ENCODE data around the gene FADS6. TPM values are rescaled to one million over a fixed set of nuclear protein-coding genes. Genes with fewer than 3 reads are reported as not detected.

Gene FADS6
- total and polyA plus RNA-seq, 10 of the 15 experiments (the other 5 are each of a cell fraction or from before 2014, with no cell fraction given), result not detected

- TF ChIP-seq HSF1 (IDR thresholded peaks at IDR 0.05; ENCODE audit: low read depth, low read length) (no peak), CBX5 (IDR thresholded peaks at IDR 0.05; ENCODE audit: low read depth) (no peak), ZBTB11 (CRISPR knock-in tag; IDR thresholded peaks at IDR 0.05) (no peak), RBBP5 (conservative IDR thresholded peaks at IDR 0.05) (no peak), REST (IDR thresholded peaks at IDR 0.05; ENCODE audit: low read depth, low read length) (no peak), DPF2 (IDR thresholded peaks at IDR 0.05) (no peak), BCLAF1 (IDR thresholded peaks at IDR 0.05) (no peak), IKZF1 (conservative IDR thresholded peaks at IDR 0.05) (no peak), CREB1 (IDR thresholded peaks at IDR 0.05; ENCODE audit: low read depth) (no peak)
Measured at GRCh38 chr17:74878658-74879057, 14.8 kb downstream of the FADS6 start (continued).

All from GM12878 (cell line).